Measurements from ENCODE around the gene TMEM39A.
A peak's percentile ranks its signal among the peaks of the same experiment; 100 is the strongest.

TMEM39A gene

GRCh38 chr3:119463171-119464169 lies at the start of gene TMEM39A:
TSS of gene TMEM39A (minus strand) at chr3:119463615. CDS start at chr3:119462074, 1,541 bp downstream.
- peak; percentile 99 for DNase-seq (ENCODE audit: low spot score)

- no peak for DNase-seq (ENCODE audit: low spot score)
Measured at GRCh38 chr3:119510690-119511089, 47.3 kb upstream of the TMEM39A start.

GRCh38 chr3:119508172-119508845 lies 44.9 kb upstream of the TMEM39A start:
- peak; percentile 59 for DNase-seq (ENCODE audit: low spot score)

GRCh38 chr3:119507404-119507803 lies 44.0 kb upstream of the TMEM39A start:
- DNase-seq (ENCODE audit: low spot score) = no peak

- DNase-seq (ENCODE audit: low spot score) = no peak
Measured at GRCh38 chr3:119506631-119507030, 43.2 kb upstream of the TMEM39A start.

- DNase-seq (ENCODE audit: low spot score) = no peak
Measured at GRCh38 chr3:119500901-119501300, 37.5 kb upstream of the TMEM39A start.

- DNase-seq (ENCODE audit: low spot score) = no peak
Measured at GRCh38 chr3:119500265-119500664, 36.9 kb upstream of the TMEM39A start.

GRCh38 chr3:119498186-119499011 lies 35.0 kb upstream of the TMEM39A start, which contains the start of gene TIMMDC1:
TSS of gene TIMMDC1 (plus strand) at chr3:119498547. CDS start at chr3:119498734, 187 bp downstream.
- DNase-seq (ENCODE audit: low spot score) = peak; percentile 97

- DNase-seq (ENCODE audit: low spot score) = no peak
Measured at GRCh38 chr3:119497820-119498185, 34.4 kb upstream of the TMEM39A start.

- DNase-seq (ENCODE audit: low spot score) = no peak
Measured at GRCh38 chr3:119494597-119494996, 31.2 kb upstream of the TMEM39A start.

- DNase-seq (ENCODE audit: low spot score) = no peak
Measured at GRCh38 chr3:119492810-119493209, 29.4 kb upstream of the TMEM39A start.

GRCh38 chr3:119492128-119492527 lies 28.7 kb upstream of the TMEM39A start:
- no peak for DNase-seq (ENCODE audit: low spot score)

GRCh38 chr3:119490153-119490552 lies 26.7 kb upstream of the TMEM39A start:
- DNase-seq (ENCODE audit: low spot score) = no peak

GRCh38 chr3:119485563-119485962 lies 22.1 kb upstream of the TMEM39A start:
- DNase-seq (ENCODE audit: low spot score) = no peak

GRCh38 chr3:119483101-119483500 lies 19.7 kb upstream of the TMEM39A start:
- DNase-seq (ENCODE audit: low spot score) = no peak

- DNase-seq (ENCODE audit: low spot score) = no peak
Measured at GRCh38 chr3:119481079-119481478, 17.7 kb upstream of the TMEM39A start.

GRCh38 chr3:119470866-119471265 lies 7.5 kb upstream of the TMEM39A start:
- DNase-seq (ENCODE audit: low spot score) = no peak

GRCh38 chr3:119469418-119470189 lies 6.2 kb upstream of the TMEM39A start:
- no peak for DNase-seq (ENCODE audit: low spot score)

GRCh38 chr3:119468041-119468440 lies 4.6 kb upstream of the TMEM39A start:
- DNase-seq (ENCODE audit: low spot score) = no peak

GRCh38 chr3:119457246-119457645 lies 6.2 kb downstream of the TMEM39A start:
- DNase-seq (ENCODE audit: low spot score) = no peak

GRCh38 chr3:119456469-119456868 lies 6.9 kb downstream of the TMEM39A start:
- no peak for DNase-seq (ENCODE audit: low spot score)
